ENCODE measurements around the gene LRFN2.

LRFN2 gene

GRCh38 chr6:40509716-40510260 is 77.4 kb downstream of the LRFN2 start:
- no peak for DNase-seq

GRCh38 chr6:40509086-40509485 is 78.1 kb downstream of the LRFN2 start:
- DNase-seq, result no peak

GRCh38 chr6:40506954-40507353 is 80.2 kb downstream of the LRFN2 start:
- DNase-seq, result no peak

GRCh38 chr6:40505191-40505810 is 81.9 kb downstream of the LRFN2 start:
- DNase-seq, result no peak

- DNase-seq, result no peak
Measured at GRCh38 chr6:40504274-40504673, 82.9 kb downstream of the LRFN2 start.

- no peak for DNase-seq
Measured at GRCh38 chr6:40500227-40500626, 86.9 kb downstream of the LRFN2 start.

GRCh38 chr6:40499215-40499614 is 87.9 kb downstream of the LRFN2 start:
- DNase-seq, result no peak

GRCh38 chr6:40498148-40498547 is 89.0 kb downstream of the LRFN2 start:
- DNase-seq, result no peak

- no peak for DNase-seq
Measured at GRCh38 chr6:40492187-40492586, 95.0 kb downstream of the LRFN2 start.

GRCh38 chr6:40490508-40490907 is 96.7 kb downstream of the LRFN2 start:
- no peak for DNase-seq

- no peak for DNase-seq
Measured at GRCh38 chr6:40489798-40490197, 97.4 kb downstream of the LRFN2 start.

- no peak for DNase-seq
Measured at GRCh38 chr6:40486576-40486975, 100.6 kb downstream of the LRFN2 start.

- DNase-seq, result no peak
Measured at GRCh38 chr6:40485795-40486194, 101.4 kb downstream of the LRFN2 start.

- DNase-seq, result no peak
Measured at GRCh38 chr6:40485300-40485699, 101.9 kb downstream of the LRFN2 start.

GRCh38 chr6:40484066-40484465 is 103.1 kb downstream of the LRFN2 start:
- DNase-seq, result no peak

GRCh38 chr6:40482532-40482931 is 104.6 kb downstream of the LRFN2 start:
- no peak for DNase-seq

GRCh38 chr6:40480678-40481077 is 106.5 kb downstream of the LRFN2 start:
- DNase-seq, result no peak

GRCh38 chr6:40479706-40480105 is 107.5 kb downstream of the LRFN2 start:
- no peak for DNase-seq

GRCh38 chr6:40477246-40478126 is 109.7 kb downstream of the LRFN2 start:
- DNase-seq, result peak; percentile 30

GRCh38 chr6:40476673-40477072 is 110.5 kb downstream of the LRFN2 start:
- no peak for DNase-seq

- no peak for DNase-seq
Measured at GRCh38 chr6:40474937-40475336, 112.2 kb downstream of the LRFN2 start.

GRCh38 chr6:40473026-40473425 is 114.1 kb downstream of the LRFN2 start:
- no peak for DNase-seq

GRCh38 chr6:40472353-40472752 is 114.8 kb downstream of the LRFN2 start:
- no peak for DNase-seq

- DNase-seq, result no peak
Measured at GRCh38 chr6:40471243-40471642, 115.9 kb downstream of the LRFN2 start.

All from CD4-positive, alpha-beta T cell treated with Interleukin-6 for 4 hours (primary cell).